Kidney epithelial cell (primary cell): ENCODE measurements around the gene ABCB8. TPM values are rescaled to one million over a fixed set of nuclear protein-coding genes. Genes with fewer than 3 reads are reported as not detected.

Experiments used
- DNase-seq: peaks from one replicate; pipeline ENCODE4 v3.0.0-alpha.2; 2010; ENCODE audit warnings: low read depth
- H3K27me3 ChIP-seq: 2 replicates; pipeline ENCODE4 v1.6.0; 2011; ENCODE audit warnings: low read length; ENCODE audit not compliant: control insufficient read depth, insufficient read depth
- H3K36me3 ChIP-seq: 2 replicates; pipeline ENCODE4 v1.5.1; 2011; ENCODE audit warnings: low read length; ENCODE audit not compliant: control insufficient read depth, insufficient read depth
- H3K4me3 ChIP-seq: 2 replicates; pipeline ENCODE4 v1.5.1; 2011; ENCODE audit warnings: low read depth, mild to moderate bottlenecking, control low read depth, low read length
- CTCF ChIP-seq: IDR thresholded peaks from 2 replicates; pipeline ENCODE4 v1.5.1; 2011; ENCODE audit warnings: mild to moderate bottlenecking, moderate library complexity, low read length, control low read depth, inconsistent platforms; ENCODE audit not compliant: insufficient read depth, poor library complexity, severe bottlenecking
- total RNA-seq: library from RNA; depleted of rRNA; stranded (reverse); fragments of >200 nt; gene quantifications from 2 replicates; pipeline ENCODE4 v1.2.3, GENCODE V29; 2015

The ABCB8 gene
- total RNA-seq, 1 donor from 2014 or later: 37.1 TPM

DNA sequence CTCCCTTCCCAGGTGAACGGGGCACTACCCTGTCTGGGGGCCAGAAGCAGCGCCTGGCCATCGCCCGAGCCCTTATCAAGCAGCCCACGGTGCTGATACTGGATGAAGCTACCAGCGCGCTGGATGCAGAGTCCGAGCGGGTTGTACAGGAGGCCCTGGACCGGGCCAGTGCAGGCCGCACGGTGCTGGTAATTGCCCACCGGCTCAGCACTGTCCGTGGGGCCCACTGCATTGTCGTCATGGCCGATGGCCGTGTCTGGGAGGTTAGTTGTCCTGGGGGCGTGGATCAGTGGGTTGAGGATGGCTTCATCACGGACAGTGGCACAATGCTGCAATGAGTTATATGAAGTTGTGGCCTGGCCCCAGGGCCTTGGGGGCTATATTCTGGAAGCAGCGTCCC is 15.7 kb downstream of the ABCB8 start:
- H3K27me3 ChIP-seq: peaks cover 9% of the 10 kb centered on the region
- no peak for TF ChIP-seq CTCF
- no peak for DNase-seq

DNA sequence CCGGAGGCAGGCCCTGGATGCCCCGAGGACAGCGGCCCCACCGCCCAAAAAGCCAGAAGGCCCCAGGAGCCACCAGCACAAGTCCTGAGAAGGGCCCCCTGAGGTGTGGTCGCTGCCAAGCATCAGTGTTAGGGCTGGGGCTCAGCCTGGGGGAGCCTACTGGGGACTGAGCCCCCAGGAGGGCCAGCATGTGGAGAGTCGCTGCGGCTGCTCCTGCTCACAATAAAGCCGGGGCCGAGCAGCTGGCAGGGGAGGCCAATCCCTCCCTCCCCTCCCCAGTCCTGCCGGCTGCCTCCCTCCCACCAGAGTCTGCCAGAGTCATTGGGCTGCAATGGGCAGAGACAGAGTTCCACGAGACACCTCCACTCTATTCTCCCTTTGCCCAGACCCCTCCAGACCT is 17.0 kb downstream of the ABCB8 start:
- Histone ChIP-seq H3K36me3 (no peaks in the 10 kb centered on the region), H3K27me3 (peaks cover 22% of the 10 kb centered on the region), H3K4me3 (no peak overlapping the region)
- no peak for TF ChIP-seq CTCF
- DNase-seq: no peak

More for the DNA sequence above, 15.7 kb downstream of the ABCB8 start:
- no peak overlapping the region for H3K4me3 ChIP-seq
- H3K36me3 ChIP-seq: no peaks in the 10 kb centered on the region

DNA sequence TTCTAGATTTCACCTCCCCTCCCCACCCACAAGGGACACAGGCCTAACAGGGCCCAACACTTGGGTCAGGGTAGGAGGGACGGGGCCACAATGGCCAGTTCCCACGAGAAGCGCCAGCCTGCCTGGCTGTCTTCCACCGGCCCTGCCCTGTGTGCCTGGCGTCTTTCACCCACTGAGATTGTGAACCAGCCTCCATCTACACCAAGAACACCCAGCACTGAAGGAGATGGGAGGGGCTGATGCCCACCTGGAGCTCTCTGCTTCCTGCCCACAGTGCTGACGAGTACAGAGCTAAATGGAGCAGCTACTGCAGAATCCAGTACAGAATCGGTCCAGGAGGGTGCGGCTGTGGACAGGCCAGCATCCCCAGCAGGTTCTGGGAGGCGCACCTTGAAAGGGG is 17.7 kb downstream of the ABCB8 start:
- H3K36me3 ChIP-seq: no peaks in the 10 kb centered on the region
- DNase-seq: no peak
- no peak overlapping the region for H3K4me3 ChIP-seq
- no peak for TF ChIP-seq CTCF
- H3K27me3 ChIP-seq: peaks cover 29% of the 10 kb centered on the region

DNA sequence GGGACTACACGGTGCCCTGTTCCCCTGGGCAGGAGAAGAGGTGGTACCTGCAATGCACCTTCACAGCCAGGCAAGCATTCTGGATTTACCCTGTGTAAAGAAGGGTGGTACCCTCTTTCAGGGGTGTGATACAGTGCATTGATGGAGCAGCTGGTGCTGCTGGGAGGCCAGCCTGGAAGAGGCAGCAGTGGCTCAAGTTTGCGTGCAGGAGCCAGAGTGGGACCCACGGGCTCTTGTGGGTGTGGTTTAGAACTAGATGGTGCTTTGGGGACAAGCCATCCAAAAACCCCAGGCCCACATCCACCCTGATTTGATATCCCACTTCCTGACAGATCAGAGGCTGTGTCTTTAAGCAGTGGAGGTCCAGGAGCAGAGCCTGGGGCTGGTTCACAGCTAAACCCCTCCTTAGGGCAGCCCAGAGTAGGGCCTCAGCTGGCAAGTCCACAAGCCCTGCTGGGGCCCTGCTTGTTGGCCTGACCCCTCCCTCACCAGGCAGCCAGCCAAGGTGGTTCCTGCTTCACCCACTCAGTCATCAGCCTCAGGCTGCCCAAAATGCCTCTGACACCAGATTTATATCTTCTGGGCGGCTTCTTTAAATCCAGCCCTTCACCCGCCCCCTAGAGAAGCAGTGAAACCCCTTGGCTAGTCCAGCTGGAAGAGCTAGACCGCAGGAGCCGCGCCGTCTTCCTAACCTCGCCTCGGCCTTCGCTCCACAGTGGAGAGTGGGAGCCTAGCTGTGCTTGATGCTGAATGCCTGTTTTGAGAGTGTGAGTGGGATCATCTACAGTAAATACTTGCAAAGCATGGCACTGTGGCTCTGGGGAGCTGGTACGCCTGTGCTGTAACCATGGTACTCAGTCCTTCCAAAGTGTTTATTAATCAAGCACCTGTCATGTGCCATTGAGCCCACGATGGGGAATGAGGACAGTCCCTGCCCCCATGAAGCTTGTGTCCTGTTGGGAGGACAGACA is 18.6 kb downstream of the ABCB8 start:
- no peak for DNase-seq
- TF ChIP-seq CTCF: no peak
- Histone ChIP-seq H3K27me3 (peaks cover 32% of the 10 kb centered on the region), H3K36me3 (no peaks in the 10 kb centered on the region), H3K4me3 (no peak overlapping the region)

- no peaks in the 10 kb centered on the region for H3K36me3 ChIP-seq
- no peak for TF ChIP-seq CTCF
- no peak for DNase-seq
- peaks cover 32% of the 10 kb centered on the region for H3K27me3 ChIP-seq
- no peak within 1 kb of the TSS for H3K4me3 ChIP-seq
Observed at GRCh38 chr7:151047976-151048815, 19.9 kb downstream of the ABCB8 start, which contains the start of gene ASIC3. Gene ASIC3, plus strand, starts transcription at chr7:151048531. Its CDS starts 355 bp downstream, at chr7:151048886.
